ENCODE results near the gene NGEF.

The NGEF gene

DNA sequence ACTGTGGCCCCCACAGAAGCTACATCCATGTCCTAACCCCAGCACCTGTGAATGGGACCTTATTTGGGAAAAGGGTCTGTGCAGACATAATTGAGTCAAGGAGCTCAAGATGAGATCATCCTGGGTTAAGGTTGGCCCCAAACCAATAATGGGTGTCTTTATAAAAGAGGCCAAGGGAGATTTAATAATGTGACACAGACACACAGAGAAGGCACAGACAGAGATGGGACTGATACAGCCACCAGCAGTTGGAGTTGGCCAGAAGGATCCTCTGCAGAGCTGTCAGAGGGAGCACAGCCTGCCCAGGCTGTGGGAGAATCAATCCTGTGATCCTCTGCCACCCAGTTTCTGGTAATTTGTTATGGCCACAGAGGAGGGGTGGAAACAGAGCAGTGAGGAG is 116.9 kb downstream of the NGEF start:
- DNase-seq = no peak

DNA sequence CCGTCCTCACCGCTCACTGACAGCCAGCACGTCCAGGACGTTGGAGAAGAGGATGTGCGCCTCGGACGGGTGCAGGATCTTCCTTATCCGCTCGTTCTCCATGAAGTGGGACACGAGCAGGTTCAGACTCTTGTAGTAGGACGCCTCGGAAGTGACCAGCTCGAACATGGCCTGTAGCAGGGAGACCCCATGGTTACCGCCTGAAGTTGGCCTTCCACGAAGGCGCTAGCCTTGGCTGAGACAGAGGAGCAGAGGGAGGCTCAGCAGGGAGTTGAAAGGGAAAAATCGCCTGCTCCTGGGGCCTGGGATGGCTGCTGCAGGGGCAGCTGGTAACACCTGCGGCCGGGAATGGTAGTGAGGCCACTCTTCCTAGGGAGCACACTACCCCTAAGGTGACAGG is 118.3 kb downstream of the NGEF start:
- DNase-seq = no peak

DNA sequence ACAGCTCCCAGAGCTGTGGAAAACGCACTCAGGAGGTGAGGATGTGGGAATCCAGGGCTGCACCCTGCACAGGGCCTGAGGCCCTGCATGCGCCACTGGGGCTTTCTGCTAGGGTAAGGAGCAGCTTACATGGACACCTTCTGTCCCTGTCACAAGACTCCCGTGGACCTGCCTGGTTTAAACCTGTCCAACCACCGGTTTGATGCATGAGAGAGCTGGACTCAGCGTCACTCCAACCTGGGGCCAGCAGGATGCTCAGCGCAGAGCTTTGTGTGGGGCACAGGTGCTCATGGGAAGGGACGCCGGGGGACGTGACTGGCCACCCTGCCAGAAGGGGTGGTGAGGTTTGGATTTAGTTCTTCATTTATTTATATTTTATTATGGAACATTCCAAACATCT is 118.8 kb downstream of the NGEF start:
- no peak for DNase-seq

DNA sequence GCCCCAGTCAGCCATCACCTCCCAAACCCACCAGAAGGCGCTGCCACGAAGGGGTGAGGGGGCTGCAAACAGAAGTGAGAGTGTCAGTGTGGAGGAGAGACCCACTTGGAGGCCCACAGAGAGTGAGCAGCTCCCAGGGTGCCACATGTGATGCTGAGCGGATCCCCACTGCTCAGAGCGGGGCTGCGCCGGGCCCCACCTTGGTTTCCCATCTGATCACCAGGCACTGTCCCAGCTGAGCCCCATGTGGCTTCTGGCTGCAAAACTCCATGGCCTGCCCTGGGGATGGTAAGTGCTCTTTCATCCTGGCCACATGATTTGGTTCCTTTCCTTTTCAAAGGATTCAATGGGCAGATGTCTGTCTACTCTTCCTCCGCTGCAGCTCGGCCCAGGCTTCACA is 119.2 kb downstream of the NGEF start:
- DNase-seq = no peak

DNA sequence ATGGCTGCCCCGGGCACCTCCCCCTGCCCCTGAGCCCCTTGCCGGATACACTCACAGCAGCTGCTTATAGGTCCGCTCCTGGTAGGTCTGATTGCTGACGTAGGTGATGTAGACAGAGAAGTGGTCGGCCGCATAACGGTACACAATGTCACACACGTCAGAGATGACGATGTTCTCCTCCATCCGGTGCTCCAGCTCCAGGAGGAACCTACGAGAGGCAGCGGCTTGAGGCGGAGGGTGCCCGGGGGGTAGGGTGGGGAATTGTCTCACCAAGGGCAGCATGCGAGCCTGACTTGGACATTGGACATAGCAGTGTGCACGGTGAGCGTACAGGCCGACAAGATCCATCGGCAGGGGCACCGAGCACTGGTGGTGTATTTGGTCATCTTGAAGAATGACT is 120.2 kb downstream of the NGEF start:
- DNase-seq = no peak

DNA sequence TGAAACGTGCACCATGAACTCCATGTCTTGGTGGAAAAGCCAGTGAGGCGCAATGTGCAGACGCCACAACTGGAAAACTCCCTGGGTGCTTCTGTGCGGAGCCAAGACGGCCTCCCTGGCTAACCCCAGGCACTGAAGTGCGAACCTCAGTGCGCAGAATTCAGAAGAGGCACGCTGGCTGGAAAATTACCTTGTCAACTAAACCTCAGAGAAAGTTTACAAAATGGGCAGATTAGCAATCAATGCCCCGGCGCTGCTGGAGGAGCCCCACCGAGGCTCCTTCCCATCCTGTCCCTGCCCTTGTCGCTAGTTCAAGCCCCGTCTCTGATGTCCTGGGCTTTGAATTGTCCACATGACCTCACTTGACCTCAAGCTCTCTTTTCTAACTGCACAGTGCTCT is 120.8 kb downstream of the NGEF start:
- DNase-seq = no peak

DNA sequence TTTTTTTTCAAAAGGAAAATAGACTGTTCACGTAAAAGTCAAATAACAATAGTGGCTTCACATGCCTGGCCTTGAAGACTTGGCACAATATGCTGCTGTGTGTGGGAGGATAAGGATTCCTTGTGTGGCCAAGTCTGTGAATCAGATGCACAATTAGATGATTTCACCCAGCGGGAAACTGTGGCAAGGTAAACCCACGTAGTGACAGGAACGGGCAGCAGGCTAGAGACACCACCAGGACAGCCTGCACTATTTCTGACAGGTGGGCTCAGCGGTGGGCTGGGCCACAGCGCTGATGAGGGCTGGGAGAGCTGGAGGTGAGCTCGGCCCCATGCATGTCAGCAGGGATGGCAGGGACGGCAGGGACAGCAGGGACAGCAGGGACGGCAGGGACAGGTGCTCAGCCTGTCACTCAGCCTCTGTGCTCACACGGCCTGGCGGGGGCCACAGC is 121.4 kb downstream of the NGEF start:
- DNase-seq = no peak

DNA sequence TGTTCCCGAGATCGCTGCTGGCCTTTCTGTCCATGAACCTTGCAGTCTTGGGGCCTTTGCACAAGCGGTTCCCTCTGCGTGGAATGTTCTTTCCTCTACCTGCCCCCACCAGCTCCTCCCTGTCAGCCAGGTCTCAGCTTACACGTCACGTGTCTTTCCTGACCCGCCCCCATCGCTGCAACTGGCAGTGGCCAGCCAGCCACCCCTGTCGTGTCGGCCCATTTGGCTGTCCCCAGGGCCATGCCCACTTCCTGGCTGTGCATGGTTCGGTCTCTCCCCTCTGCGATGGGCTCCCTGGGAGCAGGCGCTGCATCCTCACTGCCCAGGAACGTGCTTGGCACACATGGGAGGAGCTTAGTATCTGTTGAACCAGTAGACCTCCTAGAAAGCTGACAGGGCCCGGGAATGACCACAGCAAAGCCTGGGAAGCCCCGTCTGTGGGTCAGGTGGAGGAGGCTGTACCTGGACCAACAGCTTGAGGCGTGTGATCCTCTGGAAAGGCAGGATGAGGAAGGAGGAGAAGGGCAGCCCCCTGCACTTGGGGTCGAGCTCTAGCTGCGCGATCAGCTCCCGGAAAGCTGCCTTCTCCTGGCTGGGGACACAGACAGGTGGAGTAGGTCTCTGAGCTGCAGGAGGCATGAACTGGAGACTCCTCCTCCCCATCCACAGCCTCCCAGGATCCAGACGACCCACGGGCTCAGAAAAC is 122.0 kb downstream of the NGEF start:
- DNase-seq = no peak

DNA sequence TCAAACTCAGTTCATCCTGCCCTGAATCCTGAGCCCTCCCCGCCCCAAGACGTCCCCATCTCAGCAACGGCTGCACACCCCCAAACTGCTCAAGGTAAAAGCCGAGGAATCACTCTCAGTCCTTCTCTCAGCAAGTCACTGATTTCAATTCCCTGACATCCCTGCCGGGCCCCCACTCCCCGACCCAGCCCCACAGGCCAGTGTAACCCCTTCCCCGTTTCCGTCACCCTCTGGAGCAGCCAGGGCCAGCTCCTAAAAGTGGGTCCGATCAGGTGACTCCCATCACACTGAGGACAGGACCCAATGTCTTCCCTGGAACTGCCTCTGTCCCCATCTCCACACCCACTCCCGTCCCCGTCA is 122.5 kb downstream of the NGEF start:
- no peak for DNase-seq

DNA sequence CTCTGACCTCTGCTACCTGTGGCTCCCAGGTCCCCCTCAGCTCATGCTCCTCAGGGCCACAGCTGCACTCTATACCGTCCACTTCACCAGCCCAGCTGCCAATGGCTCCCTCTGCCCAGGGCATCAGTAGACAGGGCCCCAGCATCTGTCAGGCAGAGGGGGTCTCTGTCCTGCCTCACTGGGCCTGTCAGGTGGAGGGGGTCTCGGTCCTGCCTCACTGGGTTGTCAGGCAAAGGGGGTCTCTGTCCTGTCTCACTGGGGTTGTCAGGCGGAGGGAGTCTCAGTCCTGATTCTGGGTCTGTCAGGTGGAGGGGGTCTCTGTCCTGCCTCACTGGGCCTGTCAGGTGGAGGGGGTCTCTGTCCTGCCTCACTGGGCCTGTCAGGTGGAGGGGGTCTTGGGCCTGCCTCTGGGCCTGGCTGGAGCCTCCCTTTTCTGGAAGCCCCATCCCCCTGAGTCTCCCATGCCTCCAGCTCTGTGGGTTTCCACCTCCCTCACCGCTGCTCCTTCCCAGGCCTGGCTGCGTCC is 123.1 kb downstream of the NGEF start:
- no peak for DNase-seq

DNA sequence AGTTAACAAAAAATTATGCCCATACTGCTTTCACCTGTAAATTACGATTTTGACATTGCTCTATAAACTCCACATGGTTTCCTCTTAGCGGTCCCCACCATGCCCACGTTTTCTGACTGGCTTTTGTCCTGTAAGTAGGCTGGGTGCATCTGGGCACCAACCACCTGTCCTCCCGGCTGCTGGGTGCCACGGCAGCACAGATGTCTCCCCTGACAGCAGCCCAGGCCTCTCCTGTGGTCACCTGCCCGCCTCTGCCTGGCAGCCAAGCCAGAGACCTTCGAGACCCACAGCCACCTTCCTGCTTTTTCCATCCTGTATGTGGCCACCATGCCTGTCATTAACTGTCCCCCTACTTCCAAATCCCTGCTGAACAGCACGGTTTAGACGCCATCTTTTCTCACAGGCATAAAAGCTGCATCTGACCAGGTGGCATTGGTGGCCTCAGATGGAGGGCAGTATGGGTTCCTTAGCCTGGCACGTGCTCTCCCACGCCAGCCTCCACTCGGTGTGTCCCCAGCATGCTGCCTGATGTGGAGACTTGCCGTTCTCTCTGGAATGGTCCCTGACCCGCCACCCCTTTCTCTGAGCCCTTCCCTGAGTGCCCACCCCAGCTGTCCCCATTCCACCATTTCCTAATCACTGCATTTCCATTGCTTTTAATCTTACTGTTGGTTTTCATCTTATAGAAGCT is 124.1 kb downstream of the NGEF start:
- no peak for DNase-seq

DNA sequence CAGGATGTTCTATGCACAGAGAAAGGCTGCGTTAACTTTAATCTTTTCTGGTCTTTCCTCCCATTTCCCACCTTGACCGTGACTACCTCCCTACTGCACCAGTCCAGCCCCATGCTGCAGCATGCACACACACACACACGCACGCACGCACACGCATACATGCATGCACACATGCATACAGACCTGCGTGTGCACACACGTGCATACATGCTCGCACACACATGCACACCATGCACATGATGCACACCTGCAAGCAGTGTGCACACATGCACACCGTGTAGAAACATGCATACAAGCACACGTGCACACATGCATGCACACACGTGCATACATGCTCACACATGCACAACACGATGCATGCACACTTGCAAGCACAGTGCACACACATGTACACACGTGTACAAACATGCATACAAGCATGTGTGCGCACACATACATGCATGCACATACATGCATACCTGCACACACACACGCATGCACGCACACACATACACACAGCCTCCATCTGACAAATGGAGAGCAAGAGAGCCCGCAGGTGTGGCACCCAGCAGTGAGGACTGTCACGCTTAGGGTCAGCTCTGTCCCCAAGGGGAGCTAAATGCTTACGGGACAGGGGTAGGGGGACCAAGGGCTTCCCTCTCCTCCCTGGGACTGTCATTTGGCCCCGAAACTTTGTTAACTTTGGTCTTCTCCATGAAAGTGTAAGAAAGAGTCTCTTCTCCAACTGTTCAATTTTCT is 124.8 kb downstream of the NGEF start:
- no peak for DNase-seq

DNA sequence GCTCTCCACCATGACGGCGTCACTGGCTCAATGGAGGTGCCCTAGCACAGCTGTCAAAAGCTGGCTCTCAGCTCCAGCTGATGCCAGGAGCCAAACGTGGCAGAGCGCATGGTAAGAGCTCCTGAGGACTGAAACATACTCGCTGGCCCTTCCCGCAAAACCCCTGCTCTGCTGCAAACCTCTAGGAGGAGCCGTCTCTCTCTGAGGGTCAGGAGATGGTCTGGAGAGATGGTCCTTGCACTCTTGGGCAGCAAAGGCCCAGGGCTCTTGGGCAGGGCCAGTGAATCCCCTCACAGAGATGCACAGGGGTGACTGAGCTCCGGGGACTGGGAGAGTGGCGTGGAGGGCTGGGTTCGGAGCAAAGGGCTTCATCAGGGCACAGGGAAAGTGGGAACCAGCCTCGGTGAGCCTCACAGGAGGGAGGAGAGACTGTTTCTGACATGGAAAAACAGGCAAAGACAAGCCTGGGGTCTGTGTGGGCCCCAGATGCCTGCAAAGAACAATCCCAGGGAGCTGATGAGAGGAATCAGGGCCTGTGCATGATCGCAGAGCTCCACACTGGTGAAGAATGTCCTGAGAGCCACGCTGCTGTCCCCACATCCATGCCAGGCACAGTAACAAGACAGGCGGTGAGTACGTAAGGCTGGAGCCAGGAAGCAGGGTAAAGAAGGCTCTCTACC is 125.7 kb downstream of the NGEF start:
- no peak for DNase-seq

DNA sequence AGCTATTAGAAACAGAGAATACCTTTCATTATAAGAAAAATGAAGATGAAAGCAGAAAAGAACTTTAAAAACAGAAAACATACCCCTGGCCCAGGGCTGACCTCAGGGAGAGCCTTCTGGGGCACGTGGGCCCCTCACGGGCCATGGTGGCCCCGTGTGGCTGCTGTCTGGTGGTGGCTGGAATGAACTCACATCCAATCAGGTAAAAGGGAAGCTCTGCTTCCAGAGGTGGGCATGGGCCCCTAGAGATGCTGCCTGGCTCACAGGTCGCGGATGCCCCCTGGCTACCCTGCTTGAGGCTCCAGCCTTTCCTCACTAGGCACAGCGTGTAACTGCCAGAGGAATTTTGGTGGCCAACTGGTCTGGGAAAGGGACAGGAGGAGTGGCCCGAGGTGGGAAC is 126.4 kb downstream of the NGEF start:
- DNase-seq = no peak

DNA sequence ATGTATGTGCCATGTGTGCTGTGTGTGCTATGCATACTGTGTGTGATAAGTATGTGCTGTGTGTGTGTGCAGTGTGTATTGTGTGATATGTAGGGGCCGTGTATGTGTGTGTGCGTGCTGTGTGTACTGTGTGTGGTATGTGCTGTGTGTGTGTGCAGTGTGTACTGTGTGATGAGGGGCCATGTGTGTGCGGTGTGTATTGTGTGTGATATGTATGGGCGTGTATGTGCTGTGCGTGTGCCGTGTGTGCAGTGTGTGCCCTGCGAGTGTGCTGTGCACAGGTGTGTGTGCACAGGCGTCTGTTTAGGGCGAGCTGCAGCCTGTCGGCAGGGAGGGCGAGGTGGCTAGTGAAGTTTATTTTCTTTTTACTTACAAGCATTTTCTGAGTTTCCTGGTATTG is 126.9 kb downstream of the NGEF start:
- no peak for DNase-seq

DNA sequence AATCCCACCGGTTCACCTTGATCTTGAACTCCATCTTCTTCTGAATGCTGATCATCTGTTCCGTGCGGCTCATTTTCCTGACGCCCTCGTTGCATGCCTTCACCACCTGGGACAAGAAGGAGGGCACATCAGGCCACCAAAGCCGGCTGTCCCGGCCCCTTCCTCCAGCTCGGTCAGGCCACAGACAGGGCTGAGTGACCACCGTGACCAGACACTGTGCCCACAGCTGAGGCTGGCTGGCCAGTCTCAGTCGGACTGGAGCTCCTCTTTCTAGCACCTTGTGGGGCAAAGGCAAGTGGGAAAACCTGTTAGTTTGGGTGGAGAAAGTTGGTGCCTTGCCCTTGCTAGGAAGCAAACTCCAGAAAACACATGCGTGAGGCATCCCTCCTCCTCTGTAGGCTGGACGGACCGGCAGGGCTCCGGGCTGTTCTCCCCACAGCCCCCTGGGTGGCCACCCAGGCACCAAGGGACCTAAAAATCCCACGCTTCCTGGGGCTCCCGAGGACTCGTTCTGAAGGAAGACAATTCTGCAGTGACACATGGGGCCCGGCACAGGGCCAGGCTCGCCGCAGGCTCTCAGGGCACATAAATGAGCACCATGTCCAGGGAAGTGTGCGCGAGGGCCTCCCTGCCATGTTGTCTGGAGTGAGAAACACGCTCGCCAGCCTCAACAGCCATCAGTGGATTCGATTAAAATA is 127.6 kb downstream of the NGEF start:
- DNase-seq = no peak

DNA sequence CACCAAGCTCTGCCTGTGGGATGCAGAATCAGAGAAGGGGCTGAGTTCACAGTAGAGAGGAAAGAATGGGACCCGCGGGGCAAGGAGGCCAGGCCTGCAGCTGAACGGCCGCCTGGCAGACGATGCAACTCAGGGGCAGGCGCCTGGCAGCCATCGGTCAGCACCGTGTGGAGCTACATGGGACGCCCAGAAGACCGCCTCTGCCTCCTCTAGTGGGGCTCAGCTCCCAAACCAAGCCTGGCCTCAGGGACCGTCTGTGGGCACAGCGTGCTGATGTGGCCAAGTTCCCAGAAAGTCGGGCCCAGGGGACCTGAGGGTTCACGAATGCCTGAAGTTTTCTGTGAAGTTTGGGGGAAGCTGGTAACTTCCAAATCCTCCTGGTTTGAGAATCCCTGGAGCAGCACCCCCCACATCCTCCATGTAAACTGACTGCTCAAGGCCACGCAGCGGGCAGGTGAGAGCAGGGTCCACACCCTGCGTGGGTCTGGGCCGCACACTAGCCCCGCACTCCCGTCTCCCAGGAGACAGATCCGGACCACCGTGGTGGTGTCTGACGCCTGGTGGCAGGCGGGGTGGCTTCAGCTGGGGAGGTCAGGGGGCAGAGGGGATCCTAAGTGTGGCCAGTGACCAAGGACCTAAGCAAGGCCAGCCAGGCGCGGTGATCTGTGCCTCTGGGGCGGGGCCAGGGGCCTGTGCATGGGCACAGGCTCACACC is 128.3 kb downstream of the NGEF start:
- no peak for DNase-seq

DNA sequence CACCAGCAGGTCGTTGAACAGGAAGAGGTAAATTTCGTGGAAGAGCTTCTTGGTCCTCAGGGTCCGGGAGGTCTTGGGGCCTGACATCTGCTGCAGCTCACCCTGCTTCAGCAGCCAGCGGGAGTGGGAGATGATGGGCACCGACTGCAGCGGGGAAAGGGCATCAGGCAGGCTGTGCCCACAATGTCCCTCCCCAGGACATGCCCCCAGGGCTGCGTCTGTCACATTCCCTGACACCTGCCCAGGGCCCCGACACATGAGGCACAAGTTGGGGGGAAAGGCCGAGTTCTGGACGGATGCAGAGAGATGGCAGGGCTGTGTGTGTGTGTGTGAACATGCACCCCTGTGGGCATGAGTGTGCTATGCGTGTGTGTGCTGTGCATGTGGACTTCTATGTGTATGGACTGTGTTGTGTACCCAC is 129.0 kb downstream of the NGEF start:
- no peak for DNase-seq

DNA sequence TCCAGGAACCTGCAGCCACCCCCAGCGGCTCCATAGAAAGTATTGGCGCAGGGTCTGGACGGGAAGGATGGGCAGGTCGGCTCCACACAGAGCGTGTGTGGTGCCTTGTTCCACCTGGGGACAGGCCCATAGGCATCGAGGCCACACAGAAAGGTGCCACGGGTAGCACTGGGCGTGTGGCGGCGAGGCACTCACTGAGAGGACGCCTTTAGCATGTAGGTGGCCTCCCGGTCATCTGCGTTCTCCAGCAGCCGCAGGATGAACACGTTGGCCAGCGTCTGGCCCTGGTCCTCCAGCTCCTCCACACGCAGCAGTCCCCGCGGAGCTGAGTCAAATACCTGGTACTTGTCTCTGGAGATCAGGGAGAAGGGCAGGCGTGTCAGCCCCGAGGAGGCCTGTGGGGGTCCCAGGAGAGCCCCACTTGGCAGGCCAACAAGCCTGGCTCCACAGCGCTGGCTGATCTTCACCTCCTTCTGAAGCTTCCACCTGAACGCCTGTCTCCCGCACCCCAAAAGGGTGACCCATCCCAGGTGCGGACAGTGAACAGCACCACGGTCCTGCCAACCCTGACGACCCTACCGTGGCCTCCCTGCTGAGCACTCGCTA is 129.8 kb downstream of the NGEF start:
- DNase-seq = no peak

DNA sequence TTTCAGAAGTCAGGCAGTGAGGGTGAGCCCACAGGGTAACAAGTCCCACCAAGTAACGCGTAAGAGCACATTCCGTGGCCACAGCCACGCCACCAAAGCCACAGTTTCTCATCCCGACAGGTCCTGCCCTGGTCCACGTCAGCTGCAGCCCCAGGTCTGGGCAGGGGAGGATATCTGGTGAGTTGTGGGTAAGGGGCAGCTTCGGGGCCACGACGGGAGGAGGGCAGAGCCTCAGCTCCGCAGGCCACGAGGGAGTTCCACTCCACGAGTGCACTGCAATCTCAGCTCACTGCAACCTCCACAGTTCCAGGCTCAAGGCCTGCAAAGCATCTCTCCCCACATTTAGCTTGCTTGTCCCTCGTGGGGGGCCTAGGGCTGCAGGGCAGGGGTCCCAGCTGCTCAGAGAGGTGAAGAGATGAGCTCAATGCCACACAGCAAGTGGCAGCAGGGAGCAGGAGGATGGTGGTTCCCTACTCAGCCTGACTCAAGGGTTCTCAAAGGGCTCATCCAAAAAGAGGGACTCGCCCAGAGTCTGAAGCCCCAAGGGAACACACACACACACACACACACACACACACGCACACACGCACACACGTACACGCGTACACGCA is 130.4 kb downstream of the NGEF start:
- DNase-seq = no peak

DNA sequence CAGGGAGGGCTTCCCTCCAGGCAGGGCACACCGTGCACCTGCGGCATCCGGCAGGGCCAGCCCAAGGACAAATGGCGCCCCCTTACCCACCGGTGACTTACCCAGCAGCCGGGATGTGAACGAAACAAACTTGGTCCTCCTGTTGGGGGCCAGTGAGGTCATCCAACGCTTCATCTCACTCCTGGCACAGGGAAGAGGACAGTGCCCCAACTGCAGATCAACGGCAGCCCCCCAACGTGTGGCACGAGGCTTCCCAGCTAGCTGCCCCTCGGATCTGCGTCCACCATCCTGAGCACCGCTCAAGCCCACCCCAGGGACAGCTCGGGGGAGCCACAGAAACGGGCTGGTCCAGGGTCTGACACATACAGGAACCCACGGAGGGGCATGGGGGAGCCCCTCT is 131.0 kb downstream of the NGEF start:
- no peak for DNase-seq

Measured in CD4-positive, alpha-beta T cell treated with Interleukin-17A for 1 hour (primary cell).